ENCODE data around the gene FRMD8. TPM values are rescaled to one million over a fixed set of nuclear protein-coding genes. Genes with fewer than 3 reads are reported as not detected.
"Not testable (repeated sequence)": the region's sequence is repeated elsewhere in the genome, so short reads cannot be mapped to it uniquely, and the experiment has no call there.

FRMD8 gene
- total RNA-seq, 1 donor from 2014 or later: 9.3 TPM

DNA sequence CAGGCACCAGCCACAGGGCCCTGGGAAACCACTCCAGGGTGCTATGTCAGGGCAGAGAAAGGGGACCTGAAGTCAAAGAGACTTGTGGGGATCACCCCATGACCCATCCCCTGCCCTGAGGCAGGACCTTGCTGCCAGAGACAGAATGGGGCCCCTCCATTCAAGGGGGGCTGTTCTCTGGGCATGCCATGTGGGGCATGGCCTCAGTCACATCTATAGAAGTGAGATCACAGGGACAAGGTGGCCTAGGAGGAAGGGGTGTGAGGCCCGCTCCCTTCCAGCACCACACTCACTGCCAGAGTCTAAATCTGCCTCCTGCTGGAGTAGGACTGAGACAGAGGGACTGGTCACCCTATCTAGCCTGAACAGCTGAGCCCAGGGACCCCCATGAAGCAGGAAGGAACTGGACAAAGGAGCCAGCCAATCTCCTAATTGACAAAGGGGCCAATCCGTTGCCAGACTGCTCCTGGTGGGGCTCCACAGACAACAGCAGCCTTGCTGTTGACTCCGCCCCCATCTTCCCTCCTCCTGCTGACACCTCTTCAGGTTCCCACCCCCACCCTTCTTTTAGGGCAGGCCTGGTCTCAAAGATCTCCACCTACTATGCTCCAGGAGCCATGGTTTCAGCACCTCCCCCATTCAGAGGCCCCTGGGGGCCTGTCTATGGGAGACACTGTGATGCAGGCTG, 62.1 kb downstream of the FRMD8 start:
- no peak for ATAC-seq
- peak; percentile 54 for DNase-seq (ENCODE audit: low spot score)

DNA sequence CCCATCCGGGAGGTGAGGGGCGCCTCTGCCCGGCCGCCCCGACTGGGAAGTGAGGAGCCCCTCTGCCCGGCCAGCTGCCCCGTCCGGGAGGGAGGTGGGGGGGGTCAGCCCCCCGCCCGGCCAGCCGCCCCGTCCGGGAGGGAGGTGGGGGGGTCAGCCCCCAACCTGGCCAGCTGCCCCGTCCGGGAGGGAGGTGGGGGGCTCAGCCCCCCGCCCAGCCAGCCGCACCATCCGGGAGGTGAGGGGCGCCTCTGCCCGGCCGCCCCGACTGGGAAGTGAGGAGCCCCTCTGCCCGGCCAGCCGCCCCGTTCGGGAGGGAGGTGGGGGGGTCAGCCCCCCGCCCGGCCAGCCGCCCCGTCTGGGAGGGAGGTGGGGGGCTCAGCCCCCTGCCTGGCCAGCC, 64.9 kb downstream of the FRMD8 start:
- ATAC-seq: not testable (repeated sequence)
- DNase-seq (ENCODE audit: low spot score): peak; percentile 30

DNA sequence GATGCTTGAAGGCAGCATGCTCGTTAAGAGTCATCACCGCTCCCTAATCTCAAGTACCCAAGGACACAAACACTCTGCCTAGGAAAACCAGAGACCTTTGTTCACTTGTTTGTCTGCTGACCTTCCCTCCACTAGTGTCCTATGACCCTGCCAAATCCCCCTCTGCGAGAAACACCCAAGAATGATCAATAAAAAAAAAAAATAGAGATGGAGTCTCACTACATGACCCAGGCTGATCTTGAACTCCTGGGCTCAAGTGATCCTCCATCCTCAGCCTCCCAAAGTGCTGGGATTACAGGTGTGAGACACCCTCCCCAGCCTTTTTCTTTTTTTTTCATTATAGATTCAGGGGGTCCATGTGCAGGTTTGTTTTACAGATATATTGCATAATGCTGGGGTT, 65.8 kb downstream of the FRMD8 start:
- ATAC-seq: not testable (repeated sequence)

DNA sequence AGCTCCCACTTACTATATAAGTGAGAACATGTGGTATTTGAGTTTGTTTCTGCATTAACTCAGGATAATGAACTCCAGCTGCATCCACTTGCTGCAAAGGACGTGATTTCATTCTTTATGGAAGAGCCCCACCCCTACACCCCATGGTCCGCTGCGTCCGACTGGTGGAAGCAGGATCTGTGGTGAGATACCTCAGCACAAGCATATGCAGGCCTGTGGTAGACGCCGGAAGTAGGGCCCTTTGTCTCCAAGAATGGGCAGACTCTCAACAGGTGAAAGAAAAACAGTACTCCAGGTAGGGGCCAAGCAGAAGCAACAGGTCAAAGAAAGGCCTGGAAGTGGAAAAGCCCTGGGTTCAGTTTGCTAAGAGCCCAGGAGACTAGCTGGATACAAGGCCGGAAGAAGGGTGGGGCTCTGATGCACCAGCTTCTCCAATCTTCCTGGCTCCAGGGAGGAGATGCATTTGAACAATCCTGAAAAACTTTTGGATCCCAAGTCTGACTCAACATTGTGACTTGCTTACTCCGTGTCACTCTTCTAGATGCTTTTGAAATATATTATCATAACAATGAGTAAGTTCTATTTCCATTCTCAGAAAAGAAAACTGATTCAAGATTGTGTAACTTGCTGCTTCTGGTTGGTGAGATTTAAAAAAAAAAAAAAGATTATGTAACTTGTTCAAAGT, 66.5 kb downstream of the FRMD8 start:
- ATAC-seq (no peak), DNase-seq (ENCODE audit: low spot score) (peak; percentile 35)

More for the DNA sequence above, 65.8 kb downstream of the FRMD8 start:
- not testable (repeated sequence) for DNase-seq (ENCODE audit: low spot score)

DNA sequence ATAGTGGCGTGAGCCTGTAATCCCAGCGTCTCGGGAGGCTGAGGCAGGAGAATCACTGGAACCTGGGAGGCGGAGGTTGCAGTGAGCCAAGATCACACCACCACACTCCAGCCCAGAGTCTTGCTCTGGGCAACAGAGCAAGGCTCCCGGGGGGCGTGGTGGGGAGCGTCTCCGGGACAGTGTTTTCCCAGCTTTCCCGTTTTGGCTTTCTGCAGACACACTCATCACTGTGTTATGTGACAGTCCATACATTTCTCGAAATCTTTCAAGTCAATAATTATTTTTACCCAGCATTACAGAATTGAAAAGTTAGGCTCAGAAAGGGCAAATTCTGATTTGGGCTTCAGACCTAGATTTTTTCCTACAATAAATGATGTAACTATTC, 67.9 kb downstream of the FRMD8 start:
- DNase-seq (ENCODE audit: low spot score) (peak; percentile 37), ATAC-seq (no peak)

DNA sequence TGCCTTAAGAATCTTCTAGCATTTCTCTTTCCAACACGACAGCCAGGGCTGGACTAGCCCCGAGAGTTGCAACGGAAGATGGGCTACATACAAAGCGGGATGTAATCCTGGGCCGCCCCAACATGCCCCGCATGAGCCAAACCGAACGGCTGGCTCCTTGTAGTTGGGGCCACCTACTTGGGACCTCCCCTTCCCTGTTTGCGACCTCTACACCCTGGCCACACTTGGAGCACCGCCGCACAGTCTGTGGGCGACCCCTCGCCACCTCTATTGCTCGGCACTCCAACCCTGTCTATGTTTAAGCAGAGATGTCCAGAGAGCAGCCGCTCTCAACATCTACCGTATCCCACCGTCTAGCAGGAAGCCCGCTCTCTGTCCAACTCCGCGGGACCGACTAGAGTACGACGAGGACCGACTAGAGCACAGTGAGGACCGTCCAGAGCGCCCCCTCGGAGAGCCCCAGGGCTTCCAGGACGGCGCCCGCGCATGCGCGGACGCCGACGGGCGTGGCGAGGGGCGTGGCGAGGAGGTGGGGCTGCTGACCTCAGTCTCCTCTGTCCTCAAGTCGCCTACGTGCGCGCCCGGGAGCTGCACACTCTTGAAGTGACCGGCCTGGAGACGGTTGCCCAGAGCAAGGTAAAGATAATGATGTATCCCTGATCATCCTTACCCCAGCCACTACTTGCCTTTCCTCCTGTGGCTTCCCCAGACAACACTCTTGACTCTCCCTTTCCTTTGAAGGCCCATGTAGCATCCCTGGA, 68.4 kb downstream of the FRMD8 start:
- ATAC-seq (peak; percentile 95), DNase-seq (ENCODE audit: low spot score) (peak; percentile 87)

DNA sequence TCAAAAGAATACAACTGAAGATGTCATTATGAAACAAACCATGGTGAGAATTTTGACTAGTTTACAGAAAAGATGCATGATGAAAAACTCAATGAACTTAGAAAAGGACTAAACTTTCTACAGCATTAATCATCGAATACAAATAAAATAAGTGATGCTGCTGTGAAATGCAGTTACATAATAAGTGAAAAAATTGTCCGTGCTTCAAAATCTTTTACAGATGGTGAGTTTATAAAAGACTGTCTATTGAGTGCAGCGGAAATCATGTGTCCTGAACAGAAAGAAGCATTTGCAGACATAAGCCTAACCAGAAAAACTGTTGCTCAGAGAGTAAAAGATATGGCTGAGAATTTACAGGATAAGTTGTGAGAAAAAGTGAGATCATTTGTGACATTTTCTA, 70.0 kb downstream of the FRMD8 start:
- no peak for DNase-seq (ENCODE audit: low spot score)
- ATAC-seq: no peak

DNA sequence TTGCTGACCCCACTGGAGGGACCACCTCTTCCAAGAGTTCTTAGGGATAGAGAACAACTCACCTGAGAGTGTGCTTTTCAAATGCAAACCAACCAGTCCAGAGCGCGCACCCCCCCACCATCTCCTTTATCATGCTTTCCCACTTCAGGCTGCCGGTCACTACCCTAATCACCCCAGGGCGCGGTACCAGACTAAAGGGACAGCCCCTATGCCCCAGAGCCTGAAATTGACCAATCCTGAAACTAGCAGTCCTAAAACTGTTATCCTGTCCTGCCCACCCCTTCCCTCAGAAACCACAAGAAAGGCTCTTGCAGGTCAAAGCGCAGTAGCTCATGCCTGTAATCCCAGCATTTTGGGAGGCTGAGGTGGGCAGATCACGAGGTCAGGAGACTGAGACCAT, 73.1 kb downstream of the FRMD8 start:
- ATAC-seq: no peak
- DNase-seq (ENCODE audit: low spot score): no peak

Other genes starting within 250 kb of the FRMD8 start
- gene SPDYC, start 216.4 kb upstream of the FRMD8 start, total RNA-seq: 1.2 TPM
- gene CAPN1, start 204.7 kb upstream of the FRMD8 start, total RNA-seq: 81.0 TPM
- 3.3 TPM for gene POLA2, start 124.7 kb upstream of the FRMD8 start, total RNA-seq
- gene CDC42EP2, start 71.8 kb upstream of the FRMD8 start, total RNA-seq: 3.5 TPM
- 18.7 TPM for gene DPF2, start 52.8 kb upstream of the FRMD8 start, total RNA-seq
- gene TIGD3, start 31.9 kb upstream of the FRMD8 start, total RNA-seq: 0.43 TPM
- 14.5 TPM for gene SLC25A45, start 4.0 kb upstream of the FRMD8 start, total RNA-seq
- gene NEAT1, start 36.2 kb downstream of the FRMD8 start, total RNA-seq: 766 TPM
- 2,761 TPM for gene MALAT1, start 112.4 kb downstream of the FRMD8 start, total RNA-seq
- 67.6 TPM for gene SCYL1, start 138.4 kb downstream of the FRMD8 start, total RNA-seq
- gene LTBP3, start 171.7 kb downstream of the FRMD8 start, total RNA-seq: 42.3 TPM
- gene ZNRD2, start 183.8 kb downstream of the FRMD8 start, total RNA-seq: 17.0 TPM
- 19.0 TPM for gene FAM89B, start 185.9 kb downstream of the FRMD8 start, total RNA-seq
- gene EHBP1L1, start 189.4 kb downstream of the FRMD8 start, total RNA-seq: 13.5 TPM
- gene KCNK7, start 209.2 kb downstream of the FRMD8 start, total RNA-seq: not detected
- gene MAP3K11, start 227.6 kb downstream of the FRMD8 start, total RNA-seq: 85.4 TPM
- 16.8 TPM for gene PCNX3, start 229.1 kb downstream of the FRMD8 start, total RNA-seq

Measured in left lobe of liver (tissue), 2 donors.